ENCODE data around the gene WNT8B.
A peak's percentile ranks its signal among the peaks of the same experiment; 100 is the strongest.

Gene WNT8B

GRCh38 chr10:100522107-100522801 is 59.4 kb downstream of the WNT8B start:
- H3K36me3 ChIP-seq (ENCODE audit: control insufficient read depth, low read depth, low read length) = peaks cover 40% of the 10 kb centered on the region
- H3K4me3 ChIP-seq (ENCODE audit: low read length) = no peak overlapping the region
- H3K4me1 ChIP-seq (ENCODE audit: control insufficient read depth, low read depth, low read length) = peaks cover 4% of the 10 kb centered on the region
- no peaks in the 10 kb centered on the region for H3K9me3 ChIP-seq (ENCODE audit: control insufficient read depth, low read depth, low read length)
- no peak overlapping the region for H3K27ac ChIP-seq (ENCODE audit: low read length)
- H3K27me3 ChIP-seq (ENCODE audit: control insufficient read depth, insufficient read depth, low read length) = peaks cover 47% of the 10 kb centered on the region
- no peak overlapping the region for H3K9ac ChIP-seq (ENCODE audit: low read length)

- Histone ChIP-seq H3K9ac (ENCODE audit: low read length) (no peak overlapping the region), H3K27me3 (ENCODE audit: control insufficient read depth, insufficient read depth, low read length) (peaks cover 41% of the 10 kb centered on the region), H3K36me3 (ENCODE audit: control insufficient read depth, low read depth, low read length) (peaks cover 40% of the 10 kb centered on the region), H3K9me3 (ENCODE audit: control insufficient read depth, low read depth, low read length) (no peaks in the 10 kb centered on the region), H3K4me3 (ENCODE audit: low read length) (no peak overlapping the region), H3K27ac (ENCODE audit: low read length) (no peak overlapping the region), H3K4me1 (ENCODE audit: control insufficient read depth, low read depth, low read length) (peaks cover 4% of the 10 kb centered on the region)
Observed at GRCh38 chr10:100522945-100523344, 60.1 kb downstream of the WNT8B start.

GRCh38 chr10:100524206-100524605 is 61.4 kb downstream of the WNT8B start:
- Histone ChIP-seq H3K9ac (ENCODE audit: low read length) (no peak overlapping the region), H3K4me3 (ENCODE audit: low read length) (no peak overlapping the region), H3K27ac (ENCODE audit: low read length) (no peak overlapping the region), H3K27me3 (ENCODE audit: control insufficient read depth, insufficient read depth, low read length) (peaks cover 29% of the 10 kb centered on the region), H3K36me3 (ENCODE audit: control insufficient read depth, low read depth, low read length) (peaks cover 40% of the 10 kb centered on the region), H3K9me3 (ENCODE audit: control insufficient read depth, low read depth, low read length) (no peaks in the 10 kb centered on the region), H3K4me1 (ENCODE audit: control insufficient read depth, low read depth, low read length) (peaks cover 6% of the 10 kb centered on the region)

GRCh38 chr10:100524638-100525037 is 61.8 kb downstream of the WNT8B start:
- Histone ChIP-seq H3K9ac (ENCODE audit: low read length) (no peak overlapping the region), H3K27ac (ENCODE audit: low read length) (no peak overlapping the region), H3K36me3 (ENCODE audit: control insufficient read depth, low read depth, low read length) (peaks cover 40% of the 10 kb centered on the region), H3K4me3 (ENCODE audit: low read length) (no peak overlapping the region), H3K4me1 (ENCODE audit: control insufficient read depth, low read depth, low read length) (peaks cover 6% of the 10 kb centered on the region), H3K9me3 (ENCODE audit: control insufficient read depth, low read depth, low read length) (no peaks in the 10 kb centered on the region), H3K27me3 (ENCODE audit: control insufficient read depth, insufficient read depth, low read length) (peaks cover 24% of the 10 kb centered on the region)

GRCh38 chr10:100528123-100528886 is 65.5 kb downstream of the WNT8B start:
- no peak overlapping the region for H3K9ac ChIP-seq (ENCODE audit: low read length)
- no peak overlapping the region for H3K27ac ChIP-seq (ENCODE audit: low read length)

GRCh38 chr10:100528921-100529474 is 66.2 kb downstream of the WNT8B start:
- Histone ChIP-seq H3K4me1 (ENCODE audit: control insufficient read depth, low read depth, low read length) (peaks cover 13% of the 10 kb centered on the region), H3K36me3 (ENCODE audit: control insufficient read depth, low read depth, low read length) (peaks cover 31% of the 10 kb centered on the region), H3K9ac (ENCODE audit: low read length) (peak overlapping the region; percentile 87), H3K27me3 (ENCODE audit: control insufficient read depth, insufficient read depth, low read length) (no peaks in the 10 kb centered on the region), H3K9me3 (ENCODE audit: control insufficient read depth, low read depth, low read length) (no peaks in the 10 kb centered on the region), H3K27ac (ENCODE audit: low read length) (peak overlapping the region; percentile 71), H3K4me3 (ENCODE audit: low read length) (peak overlapping the region; percentile 98)

More at GRCh38 chr10:100528123-100528886, 65.5 kb downstream of the WNT8B start:
- no peaks in the 10 kb centered on the region for H3K9me3 ChIP-seq (ENCODE audit: control insufficient read depth, low read depth, low read length)
- peaks cover 13% of the 10 kb centered on the region for H3K4me1 ChIP-seq (ENCODE audit: control insufficient read depth, low read depth, low read length)
- H3K27me3 ChIP-seq (ENCODE audit: control insufficient read depth, insufficient read depth, low read length) = no peaks in the 10 kb centered on the region
- peak overlapping the region; percentile 98 for H3K4me3 ChIP-seq (ENCODE audit: low read length)
- H3K36me3 ChIP-seq (ENCODE audit: control insufficient read depth, low read depth, low read length) = peaks cover 37% of the 10 kb centered on the region

- Histone ChIP-seq H3K27ac (ENCODE audit: low read length) (peak within 1 kb of the TSS; percentile 71), H3K4me1 (ENCODE audit: control insufficient read depth, low read depth, low read length) (peaks cover 13% of the 10 kb centered on the region), H3K9ac (ENCODE audit: low read length) (peak within 1 kb of the TSS; percentile 87), H3K27me3 (ENCODE audit: control insufficient read depth, insufficient read depth, low read length) (no peaks in the 10 kb centered on the region), H3K4me3 (ENCODE audit: low read length) (peak within 1 kb of the TSS; percentile 98), H3K36me3 (ENCODE audit: control insufficient read depth, low read depth, low read length) (peaks cover 26% of the 10 kb centered on the region), H3K9me3 (ENCODE audit: control insufficient read depth, low read depth, low read length) (no peaks in the 10 kb centered on the region)
Observed at GRCh38 chr10:100529475-100530298, 66.9 kb downstream of the WNT8B start, which contains the start of gene NDUFB8. TSS of gene NDUFB8 (minus strand) at chr10:100529871. CDS start at chr10:100529851, 20 bp downstream.

- Histone ChIP-seq H3K4me1 (ENCODE audit: control insufficient read depth, low read depth, low read length) (peaks cover 16% of the 10 kb centered on the region), H3K27ac (ENCODE audit: low read length) (no peak overlapping the region)
Observed at GRCh38 chr10:100531761-100532160, 69.0 kb downstream of the WNT8B start.

More at GRCh38 chr10:100531761-100532160, 69.0 kb downstream of the WNT8B start:
- no peaks in the 10 kb centered on the region for H3K27me3 ChIP-seq (ENCODE audit: control insufficient read depth, insufficient read depth, low read length)
- no peaks in the 10 kb centered on the region for H3K9me3 ChIP-seq (ENCODE audit: control insufficient read depth, low read depth, low read length)
- H3K9ac ChIP-seq (ENCODE audit: low read length) = no peak overlapping the region
- peaks cover 5% of the 10 kb centered on the region for H3K36me3 ChIP-seq (ENCODE audit: control insufficient read depth, low read depth, low read length)
- no peak overlapping the region for H3K4me3 ChIP-seq (ENCODE audit: low read length)

All from iPS-18a (cell line).